ENCODE results near the gene D2HGDH.
"Not testable (repeated sequence)": the region's sequence is repeated elsewhere in the genome, so short reads cannot be mapped to it uniquely, and the experiment has no call there.

The D2HGDH gene

GRCh38 chr2:241751776-241752175 is 17.3 kb downstream of the D2HGDH start:
- H3K4me1 Mint-ChIP-seq (ENCODE audit: low read depth) = no peaks in the 10 kb centered on the region
- H3K27ac Mint-ChIP-seq = no peak overlapping the region
- no peak overlapping the region for H3K4me3 Mint-ChIP-seq
- H3K27me3 Mint-ChIP-seq = no peaks in the 10 kb centered on the region
- peaks cover 22% of the 10 kb centered on the region for H3K36me3 Mint-ChIP-seq (ENCODE audit: low read depth)
- H3K9me3 Mint-ChIP-seq = no peaks in the 10 kb centered on the region

DNA sequence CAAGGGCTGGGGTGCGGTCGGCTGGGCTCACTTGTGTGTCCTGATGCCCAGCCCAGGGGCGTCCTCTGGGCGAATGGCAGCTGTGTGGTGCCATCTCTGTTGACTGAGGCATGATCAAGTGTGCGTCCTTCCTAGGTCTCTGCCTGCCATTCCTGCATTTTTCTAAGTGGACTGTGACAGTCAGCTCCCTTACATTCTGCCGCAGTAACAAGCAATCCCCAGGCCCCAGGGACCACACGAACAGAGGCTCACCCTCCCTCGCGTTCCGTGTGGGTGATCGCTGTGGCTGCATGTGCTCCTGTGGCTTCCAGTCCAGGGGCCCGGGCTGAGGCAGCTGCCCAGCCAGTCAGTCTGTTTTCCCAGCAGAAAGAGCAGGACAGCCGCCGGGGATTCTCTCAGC is 17.8 kb downstream of the D2HGDH start:
- Mint-ChIP-seq H3K9me3 (no peaks in the 10 kb centered on the region), H3K27me3 (no peaks in the 10 kb centered on the region), H3K27ac (no peak overlapping the region), H3K4me1 (ENCODE audit: low read depth) (no peaks in the 10 kb centered on the region), H3K36me3 (ENCODE audit: low read depth) (peaks cover 22% of the 10 kb centered on the region), H3K4me3 (no peak overlapping the region)

GRCh38 chr2:241752689-241753276 is 18.4 kb downstream of the D2HGDH start:
- Mint-ChIP-seq H3K27ac (no peak overlapping the region), H3K27me3 (no peaks in the 10 kb centered on the region), H3K4me3 (no peak overlapping the region), H3K36me3 (ENCODE audit: low read depth) (peaks cover 23% of the 10 kb centered on the region), H3K9me3 (no peaks in the 10 kb centered on the region), H3K4me1 (ENCODE audit: low read depth) (no peaks in the 10 kb centered on the region)

DNA sequence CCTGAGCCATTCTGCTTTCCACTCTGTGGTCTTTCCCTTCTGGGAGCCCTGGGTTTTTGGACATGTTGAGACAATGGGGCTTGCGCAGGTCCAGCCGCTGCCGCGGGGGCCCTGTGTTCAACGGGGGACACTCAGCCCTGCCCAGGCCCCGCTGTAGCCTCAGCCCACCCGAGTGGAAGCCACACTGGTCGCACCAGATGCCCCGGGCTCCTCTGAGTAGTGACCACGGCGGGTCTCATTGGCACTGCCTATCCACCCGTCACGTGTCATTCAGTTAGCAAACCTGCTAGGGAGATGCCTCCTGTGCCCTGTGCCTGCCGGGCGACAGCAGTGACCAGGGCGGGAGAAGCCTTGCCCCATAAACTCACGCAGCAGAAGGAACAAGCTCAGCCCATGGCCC is 19.1 kb downstream of the D2HGDH start:
- H3K4me1 Mint-ChIP-seq (ENCODE audit: low read depth) = no peaks in the 10 kb centered on the region

GRCh38 chr2:241754042-241754441 is 19.6 kb downstream of the D2HGDH start:
- Mint-ChIP-seq H3K9me3 (no peaks in the 10 kb centered on the region), H3K4me3 (no peak overlapping the region), H3K36me3 (ENCODE audit: low read depth) (peaks cover 29% of the 10 kb centered on the region), H3K27me3 (no peaks in the 10 kb centered on the region), H3K27ac (no peak overlapping the region), H3K4me1 (ENCODE audit: low read depth) (no peaks in the 10 kb centered on the region)

More for the DNA sequence above, 19.1 kb downstream of the D2HGDH start:
- Mint-ChIP-seq H3K9me3 (no peaks in the 10 kb centered on the region), H3K36me3 (ENCODE audit: low read depth) (peaks cover 29% of the 10 kb centered on the region), H3K27ac (no peak overlapping the region), H3K27me3 (no peaks in the 10 kb centered on the region), H3K4me3 (no peak overlapping the region)

DNA sequence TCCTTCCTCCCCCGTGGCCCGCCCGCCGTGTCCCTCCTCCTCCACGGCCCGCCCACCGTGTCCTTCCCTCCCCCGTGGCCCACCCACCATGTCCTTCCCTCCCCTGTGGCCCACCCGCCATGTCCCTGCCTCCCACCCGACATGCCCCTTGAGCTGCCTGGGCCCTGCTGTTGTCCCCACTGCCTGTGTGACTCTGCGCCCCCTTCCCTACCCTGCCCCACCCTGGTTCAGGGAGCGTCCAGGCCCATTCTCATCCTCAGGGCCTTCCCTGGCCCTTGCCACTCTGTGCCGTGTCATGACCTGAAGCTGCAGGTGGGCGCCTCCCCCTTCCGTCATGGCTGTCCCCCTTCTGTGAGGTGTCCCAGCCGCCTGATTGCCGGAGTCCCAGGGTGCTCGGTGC is 20.7 kb downstream of the D2HGDH start:
- no peaks in the 10 kb centered on the region for H3K27me3 Mint-ChIP-seq
- no peaks in the 10 kb centered on the region for H3K9me3 Mint-ChIP-seq
- H3K27ac Mint-ChIP-seq = no peak overlapping the region
- no peak overlapping the region for H3K4me3 Mint-ChIP-seq
- H3K4me1 Mint-ChIP-seq (ENCODE audit: low read depth) = no peaks in the 10 kb centered on the region
- H3K36me3 Mint-ChIP-seq (ENCODE audit: low read depth) = peaks cover 29% of the 10 kb centered on the region

DNA sequence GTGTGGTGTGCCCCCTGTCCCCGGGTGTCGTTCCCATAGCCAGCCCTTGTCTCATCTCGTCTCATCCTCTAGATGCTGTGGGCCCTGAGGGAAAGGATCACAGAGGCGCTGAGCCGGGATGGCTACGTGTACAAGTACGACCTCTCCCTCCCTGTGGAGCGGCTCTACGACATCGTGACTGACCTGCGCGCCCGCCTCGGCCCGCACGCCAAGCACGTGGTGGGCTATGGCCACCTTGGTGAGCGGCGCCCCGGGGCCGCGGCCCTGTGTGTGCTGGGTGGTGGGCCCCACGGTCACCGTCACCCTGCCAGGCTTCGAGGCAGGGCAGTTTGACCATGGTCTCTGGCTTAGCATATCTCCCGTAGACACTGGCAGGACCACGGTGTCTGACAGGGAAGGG is 21.3 kb downstream of the D2HGDH start:
- no peak overlapping the region for H3K27ac Mint-ChIP-seq
- H3K4me3 Mint-ChIP-seq = no peak overlapping the region
- H3K36me3 Mint-ChIP-seq (ENCODE audit: low read depth) = peaks cover 32% of the 10 kb centered on the region
- no peaks in the 10 kb centered on the region for H3K9me3 Mint-ChIP-seq
- H3K27me3 Mint-ChIP-seq = no peaks in the 10 kb centered on the region
- no peaks in the 10 kb centered on the region for H3K4me1 Mint-ChIP-seq (ENCODE audit: low read depth)

DNA sequence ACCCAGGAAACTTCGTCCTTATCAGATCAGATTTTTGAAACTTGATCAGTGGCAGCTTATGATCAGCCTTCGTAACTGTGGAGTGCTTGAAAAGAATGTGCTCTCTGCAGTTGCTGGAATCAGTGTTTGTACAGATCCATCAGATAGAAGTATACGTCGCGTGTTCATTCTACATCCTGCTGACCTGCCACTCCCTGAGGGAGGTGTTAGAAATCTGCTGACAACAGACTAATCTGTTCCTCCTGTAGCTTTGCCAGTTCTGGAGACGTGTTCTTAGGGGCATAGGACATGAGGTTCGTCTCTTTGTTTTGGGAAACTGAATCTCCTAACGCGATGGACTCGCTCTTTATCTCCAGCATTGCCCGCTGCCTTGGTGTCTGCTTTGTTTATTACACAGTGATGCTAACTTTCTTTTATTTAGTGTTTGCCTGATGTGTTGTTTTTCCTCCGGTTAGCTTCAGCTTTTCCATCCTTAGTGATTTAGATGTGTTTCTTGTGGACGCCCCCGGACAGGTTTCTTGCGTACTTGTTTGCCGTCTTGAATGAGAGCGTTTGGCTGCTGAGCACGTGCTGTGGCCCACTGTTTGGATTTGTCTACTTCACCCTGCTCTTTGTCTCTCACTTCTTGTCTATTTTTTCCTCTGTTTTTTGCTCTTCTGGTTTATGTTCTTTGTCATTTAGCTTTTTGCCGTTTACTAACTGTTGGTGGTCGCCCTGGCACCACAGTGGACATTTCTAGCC is 24.8 kb downstream of the D2HGDH start:
- Mint-ChIP-seq H3K9me3 (no peaks in the 10 kb centered on the region), H3K36me3 (ENCODE audit: low read depth) (peaks cover 39% of the 10 kb centered on the region), H3K4me3 (no peak overlapping the region), H3K4me1 (ENCODE audit: low read depth) (peaks cover 19% of the 10 kb centered on the region), H3K27me3 (no peaks in the 10 kb centered on the region), H3K27ac (peak overlapping the region; percentile 34)

GRCh38 chr2:241759893-241760292 is 25.5 kb downstream of the D2HGDH start:
- not testable (repeated sequence) for H3K27ac Mint-ChIP-seq
- peaks cover 39% of the 10 kb centered on the region for H3K36me3 Mint-ChIP-seq (ENCODE audit: low read depth)

DNA sequence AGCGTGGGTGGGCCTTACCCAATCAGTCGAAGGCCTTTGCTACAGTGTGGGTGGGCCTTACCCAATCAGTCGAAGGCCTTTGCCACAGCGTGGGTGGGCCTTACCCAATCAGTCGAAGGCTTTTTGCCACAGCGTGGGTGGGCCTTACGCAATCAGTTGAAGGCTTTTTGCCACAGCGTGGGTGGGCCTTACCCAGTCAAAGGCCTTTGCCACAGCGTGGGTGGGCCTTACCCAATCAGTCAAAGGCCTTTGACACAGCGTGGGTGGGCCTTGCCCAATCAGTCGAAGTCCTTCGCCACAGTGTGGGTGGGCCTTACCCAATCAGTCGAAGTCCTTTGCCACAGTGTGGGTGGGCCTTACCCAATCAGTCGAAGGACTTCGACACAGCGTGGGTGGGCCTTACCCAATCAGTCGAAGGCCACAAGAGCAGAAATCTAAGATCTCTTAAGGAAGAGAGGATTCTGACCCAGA is 25.9 kb downstream of the D2HGDH start:
- no peak overlapping the region for H3K4me3 Mint-ChIP-seq
- H3K9me3 Mint-ChIP-seq = no peaks in the 10 kb centered on the region
- peaks cover 24% of the 10 kb centered on the region for H3K4me1 Mint-ChIP-seq (ENCODE audit: low read depth)
- H3K36me3 Mint-ChIP-seq (ENCODE audit: low read depth) = peaks cover 39% of the 10 kb centered on the region
- no peaks in the 10 kb centered on the region for H3K27me3 Mint-ChIP-seq
- H3K27ac Mint-ChIP-seq = no peak overlapping the region

More at GRCh38 chr2:241759893-241760292, 25.5 kb downstream of the D2HGDH start:
- H3K27me3 Mint-ChIP-seq, H3K4me3 Mint-ChIP-seq, H3K9me3 Mint-ChIP-seq: not testable (repeated sequence)
- H3K4me1 Mint-ChIP-seq (ENCODE audit: low read depth) = peaks cover 24% of the 10 kb centered on the region

- peak overlapping the region; percentile 71 for H3K27ac Mint-ChIP-seq
- H3K27me3 Mint-ChIP-seq = no peaks in the 10 kb centered on the region
- H3K4me1 Mint-ChIP-seq (ENCODE audit: low read depth) = peaks cover 24% of the 10 kb centered on the region
- H3K9me3 Mint-ChIP-seq = no peaks in the 10 kb centered on the region
- H3K36me3 Mint-ChIP-seq (ENCODE audit: low read depth) = peaks cover 34% of the 10 kb centered on the region
- H3K4me3 Mint-ChIP-seq = peak overlapping the region; percentile 46
These were observed 28.0 kb downstream of the D2HGDH start for GRCh38 chr2:241762321-241762932.

DNA sequence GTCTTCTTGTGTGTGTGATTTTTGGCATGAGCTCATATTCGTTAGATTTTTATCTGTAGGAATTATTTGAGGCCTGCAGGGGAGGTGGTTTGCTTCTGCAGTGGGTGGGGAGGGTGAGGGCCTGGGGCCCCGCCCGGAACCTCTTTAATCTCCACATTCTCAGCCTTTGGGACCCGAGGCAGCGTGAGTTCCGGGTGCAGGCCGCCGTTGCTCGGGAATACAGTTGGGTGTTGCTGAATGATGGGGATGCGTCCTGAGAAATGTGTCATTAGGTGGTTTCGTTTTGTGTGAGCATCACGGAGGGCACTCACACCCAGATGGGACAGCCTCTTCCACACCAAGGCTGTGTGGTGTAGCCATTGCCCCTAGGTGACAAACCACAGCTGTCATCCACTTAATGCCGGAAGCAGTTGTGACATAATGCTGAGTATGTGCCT is 28.5 kb downstream of the D2HGDH start:
- H3K9me3 Mint-ChIP-seq = no peaks in the 10 kb centered on the region
- H3K36me3 Mint-ChIP-seq (ENCODE audit: low read depth) = peaks cover 32% of the 10 kb centered on the region
- peaks cover 24% of the 10 kb centered on the region for H3K4me1 Mint-ChIP-seq (ENCODE audit: low read depth)
- H3K4me3 Mint-ChIP-seq = peak overlapping the region; percentile 46
- peak overlapping the region; percentile 71 for H3K27ac Mint-ChIP-seq
- no peaks in the 10 kb centered on the region for H3K27me3 Mint-ChIP-seq

DNA sequence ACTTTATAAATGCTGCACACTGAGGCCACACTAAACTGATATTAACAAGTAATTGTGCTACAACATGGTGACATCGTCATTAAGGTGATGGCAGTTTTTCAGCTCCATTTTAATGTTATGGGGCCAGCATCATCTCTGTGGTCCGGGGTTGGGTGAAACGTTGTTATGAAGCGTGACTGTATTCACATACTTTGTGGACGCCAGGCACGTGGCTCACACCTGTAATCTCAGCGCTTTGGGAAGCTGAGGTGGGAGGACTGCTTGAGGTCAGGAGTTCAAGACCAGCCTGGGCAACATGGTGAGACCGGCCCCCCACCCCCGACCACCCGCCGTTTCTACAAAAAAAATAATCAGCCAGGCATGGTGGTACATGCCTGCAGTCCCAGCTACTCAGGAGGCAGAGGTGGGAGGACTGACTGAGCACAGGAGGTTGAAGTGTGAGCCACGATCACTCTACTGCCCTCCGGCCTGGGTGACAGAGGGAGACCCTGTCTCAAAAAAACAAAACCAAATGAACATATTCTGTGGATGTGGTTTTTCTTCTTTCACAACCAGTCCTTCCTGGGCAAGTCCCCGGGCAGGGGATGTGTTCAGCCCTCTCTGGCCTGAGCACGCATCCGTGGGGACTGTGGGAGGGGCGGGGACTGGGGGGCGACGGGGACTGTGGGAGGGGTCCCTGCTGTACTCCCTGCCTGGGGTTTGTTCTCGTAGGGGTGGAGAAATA is 29.3 kb downstream of the D2HGDH start:
- H3K27me3 Mint-ChIP-seq = no peaks in the 10 kb centered on the region
- H3K9me3 Mint-ChIP-seq = no peaks in the 10 kb centered on the region
- peaks cover 27% of the 10 kb centered on the region for H3K36me3 Mint-ChIP-seq (ENCODE audit: low read depth)
- peak overlapping the region; percentile 71 for H3K27ac Mint-ChIP-seq
- peak overlapping the region; percentile 46 for H3K4me3 Mint-ChIP-seq
- H3K4me1 Mint-ChIP-seq (ENCODE audit: low read depth) = peaks cover 24% of the 10 kb centered on the region

GRCh38 chr2:241764275-241765241 is 30.1 kb downstream of the D2HGDH start:
- Mint-ChIP-seq H3K4me3 (no peak overlapping the region), H3K36me3 (ENCODE audit: low read depth) (peaks cover 18% of the 10 kb centered on the region), H3K27ac (no peak overlapping the region), H3K27me3 (no peaks in the 10 kb centered on the region), H3K9me3 (no peaks in the 10 kb centered on the region), H3K4me1 (ENCODE audit: low read depth) (peaks cover 24% of the 10 kb centered on the region)

Data from stimulated activated naive CD8-positive, alpha-beta T cell treated with anti-CD3 and anti-CD28 coated beads, Interleukin-15, Interleukin-2, amounts not matched to agents 100 ng/mL and 50 ng/mL, for 24 hours (primary cell).